ENCODE data around the gene ACAP3.
A peak's percentile ranks its signal among the peaks of the same experiment; 100 is the strongest.

Gene ACAP3

GRCh38 chr1:1268284-1268682 is 39.4 kb downstream of the ACAP3 start:
- TF ChIP-seq SPI1 (IDR thresholded peaks at IDR 0.05; ENCODE audit: borderline replicate concordance, low read depth) (no peak), REST (IDR thresholded peaks at IDR 0.05; ENCODE audit: insufficient replicate concordance, low read depth) (no peak), CTCF (IDR thresholded peaks at IDR 0.05; ENCODE audit: insufficient read depth, low read length) (no peak), POLR2AphosphoS5 (IDR thresholded peaks at IDR 0.05; ENCODE audit: low read depth) (no peak), GABPA (IDR thresholded peaks at IDR 0.05; ENCODE audit: low read depth) (no peak)
- Histone ChIP-seq H3K27ac (replicated peaks) (no peak overlapping the region), H3K27me3 (ENCODE audit: insufficient read depth, poor library complexity, severe bottlenecking) (no peaks in the 10 kb centered on the region), H3K4me3 (replicated peaks; ENCODE audit: insufficient read depth, low read length) (no peak overlapping the region)
- no peak for DNase-seq (ENCODE audit: low read depth in 1 of 2, low spot score in 1 of 2)

GRCh38 chr1:1267488-1268283 is 40.0 kb downstream of the ACAP3 start:
- H3K4me3 ChIP-seq (replicated peaks; ENCODE audit: insufficient read depth, low read length): no peak overlapping the region
- no peak for TF ChIP-seq CTCF (IDR thresholded peaks at IDR 0.05; ENCODE audit: insufficient read depth, low read length)
- no peak for TF ChIP-seq REST (IDR thresholded peaks at IDR 0.05; ENCODE audit: insufficient replicate concordance, low read depth)
- TF ChIP-seq POLR2AphosphoS5 (IDR thresholded peaks at IDR 0.05; ENCODE audit: low read depth): no peak; the same call in 1 of the 2 replicates
- no peak for TF ChIP-seq SPI1 (IDR thresholded peaks at IDR 0.05; ENCODE audit: borderline replicate concordance, low read depth)
- no peak for TF ChIP-seq GABPA (IDR thresholded peaks at IDR 0.05; ENCODE audit: low read depth)
- H3K27me3 ChIP-seq (ENCODE audit: insufficient read depth, poor library complexity, severe bottlenecking): no peaks in the 10 kb centered on the region
- no peak overlapping the region for H3K27ac ChIP-seq (replicated peaks)
- no peak for DNase-seq (ENCODE audit: low read depth in 1 of 2, low spot score in 1 of 2)

- no peak for DNase-seq (ENCODE audit: low read depth in 1 of 2, low spot score in 1 of 2)
- H3K27me3 ChIP-seq (ENCODE audit: insufficient read depth, poor library complexity, severe bottlenecking): no peaks in the 10 kb centered on the region
- no peak overlapping the region for H3K4me3 ChIP-seq (replicated peaks; ENCODE audit: insufficient read depth, low read length)
- H3K27ac ChIP-seq (replicated peaks): no peak overlapping the region
- TF ChIP-seq POLR2AphosphoS5 (IDR thresholded peaks at IDR 0.05; ENCODE audit: low read depth) (no peak), REST (IDR thresholded peaks at IDR 0.05; ENCODE audit: insufficient replicate concordance, low read depth) (no peak), SPI1 (IDR thresholded peaks at IDR 0.05; ENCODE audit: borderline replicate concordance, low read depth) (no peak), GABPA (IDR thresholded peaks at IDR 0.05; ENCODE audit: low read depth) (no peak), CTCF (IDR thresholded peaks at IDR 0.05; ENCODE audit: insufficient read depth, low read length) (peak; percentile 1)
Measured at GRCh38 chr1:1264868-1265272, 42.9 kb downstream of the ACAP3 start.

Measured in HL-60 (cell line).